Skin of body (tissue), 2 donors: ENCODE measurements around the gene C2CD4A. TPM values are rescaled to one million over a fixed set of nuclear protein-coding genes. Genes with fewer than 3 reads are reported as not detected.
"Not testable (repeated sequence)": the region's sequence is repeated elsewhere in the genome, so short reads cannot be mapped to it uniquely, and the experiment has no call there.

Experiments
- DNase-seq: peaks from one replicate; lab custom pipeline; 2025; lab: John Stamatoyannopoulos, UW
- total RNA-seq: library from RNA; depleted of rRNA; stranded (reverse); fragments of >200 nt; gene quantifications from one replicate; pipeline ENCODE4 v1.2.3, GENCODE V29; 2014

C2CD4A gene, protein sequence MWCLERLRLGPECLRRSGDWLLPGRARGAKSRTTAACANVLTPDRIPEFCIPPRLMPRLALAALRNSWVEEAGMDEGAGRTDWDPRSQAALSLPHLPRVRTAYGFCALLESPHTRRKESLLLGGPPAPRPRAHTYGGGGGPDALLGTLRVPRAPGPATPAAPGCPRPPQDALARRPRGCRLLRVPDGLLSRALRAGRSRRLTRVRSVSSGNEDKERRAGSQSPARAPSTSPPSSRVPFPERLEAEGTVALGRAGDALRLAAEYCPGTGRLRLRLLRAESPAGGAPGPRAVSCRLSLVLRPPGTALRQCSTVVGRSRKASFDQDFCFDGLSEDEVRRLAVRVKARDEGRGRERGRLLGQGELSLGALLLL
- total RNA-seq = not detected

DNA sequence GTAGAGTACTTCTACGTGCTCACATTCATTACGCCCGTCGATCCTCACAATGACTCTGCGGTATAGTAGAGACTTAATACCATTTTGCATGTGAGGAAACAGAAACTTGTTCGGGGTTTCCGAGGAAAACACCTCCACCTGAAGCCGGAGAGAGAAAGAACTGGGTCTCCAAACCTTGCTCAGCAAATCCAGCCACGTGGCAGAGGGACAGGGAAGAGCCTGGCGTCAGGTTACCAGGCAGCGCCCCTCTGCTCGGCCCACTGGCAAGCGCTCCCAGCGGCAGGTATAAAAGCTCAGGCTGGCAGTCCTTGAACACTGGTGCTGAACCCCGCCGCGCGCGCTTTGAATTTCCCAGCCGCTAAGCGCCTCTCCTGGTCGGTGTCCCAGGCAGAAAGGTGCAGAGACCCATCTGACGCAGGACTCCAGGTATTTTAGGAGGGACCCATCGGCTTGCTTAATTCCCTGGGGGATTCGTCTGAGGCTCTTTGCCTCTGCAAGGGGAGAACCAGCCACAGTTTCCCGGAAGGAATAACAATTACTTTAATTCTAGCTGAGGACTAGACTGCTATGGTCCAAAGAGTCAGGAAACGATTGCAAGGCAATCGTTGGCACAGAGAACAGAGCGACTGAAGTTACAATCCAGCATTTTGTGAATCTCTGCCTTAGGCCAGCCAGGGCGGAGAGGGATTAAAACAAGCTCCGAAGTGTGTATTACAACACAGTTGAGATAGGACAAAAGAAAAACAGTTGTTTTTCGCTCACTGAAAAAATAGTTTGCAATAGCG lies at the start of gene C2CD4A:
Gene C2CD4A (plus strand): TSS at position 315 of the 785 bp plus-strand sequence. CDS start 637 bp downstream, outside the sequence.
- DNase-seq = peak; percentile 10

GRCh38 chr15:62020576-62021160 lies 46.1 kb upstream of the C2CD4A start:
- DNase-seq = no peak

DNA sequence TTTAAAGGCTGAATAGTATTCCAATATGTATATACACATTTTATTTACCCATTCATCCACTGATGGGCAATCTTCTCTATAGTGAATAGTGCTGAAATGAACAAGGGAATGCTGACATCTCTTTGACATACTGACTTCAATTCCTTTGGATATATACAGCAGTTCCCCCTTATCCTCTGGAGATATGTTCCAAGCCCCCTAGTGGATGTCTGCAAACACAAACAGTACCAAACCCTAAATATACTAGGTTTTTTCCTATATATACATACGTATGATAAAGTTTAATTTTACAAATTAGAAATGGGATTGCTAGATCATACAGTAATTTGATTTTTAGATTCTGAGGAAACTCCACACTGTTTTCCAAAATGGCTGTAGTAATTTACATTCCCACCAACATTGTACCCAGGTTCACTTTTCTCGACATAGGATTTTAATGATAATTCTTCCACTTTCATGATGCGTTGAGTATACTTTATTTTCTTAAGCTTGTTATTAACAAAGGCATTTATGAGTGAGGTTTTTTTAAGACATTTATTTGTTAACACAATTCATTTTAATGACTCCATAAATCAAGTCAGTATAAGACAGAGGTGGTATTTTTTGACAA lies 44.7 kb upstream of the C2CD4A start:
- DNase-seq = no peak

GRCh38 chr15:62026487-62027262 lies 40.1 kb upstream of the C2CD4A start:
- no peak for DNase-seq

GRCh38 chr15:62027263-62027565 lies 39.6 kb upstream of the C2CD4A start:
- DNase-seq = no peak

DNA sequence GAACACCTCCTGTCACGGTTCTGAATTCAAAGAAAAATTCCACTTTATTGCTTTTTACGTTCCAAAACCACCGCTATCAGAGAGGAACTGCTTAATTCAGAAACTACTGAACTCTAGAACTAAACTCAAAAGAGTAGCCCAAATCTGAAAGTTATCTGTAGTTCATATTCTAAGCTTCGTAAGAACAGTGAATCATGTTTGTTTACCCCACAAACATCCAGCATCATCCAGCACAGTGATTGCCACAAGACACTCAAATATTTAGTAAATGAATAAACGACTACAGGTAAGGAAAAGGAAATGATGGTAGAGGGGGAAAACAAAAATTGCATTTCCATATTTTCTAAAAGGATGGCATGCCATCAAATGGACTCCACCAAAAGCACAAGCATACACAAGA lies 38.9 kb upstream of the C2CD4A start:
- no peak for DNase-seq

- no peak for DNase-seq
Measured at GRCh38 chr15:62035256-62035924, 31.4 kb upstream of the C2CD4A start.

GRCh38 chr15:62046078-62046743 lies 20.6 kb upstream of the C2CD4A start:
- no peak for DNase-seq

GRCh38 chr15:62047282-62047827 lies 19.4 kb upstream of the C2CD4A start:
- DNase-seq = no peak

GRCh38 chr15:62048254-62048653 lies 18.5 kb upstream of the C2CD4A start:
- not testable (repeated sequence) for DNase-seq

DNA sequence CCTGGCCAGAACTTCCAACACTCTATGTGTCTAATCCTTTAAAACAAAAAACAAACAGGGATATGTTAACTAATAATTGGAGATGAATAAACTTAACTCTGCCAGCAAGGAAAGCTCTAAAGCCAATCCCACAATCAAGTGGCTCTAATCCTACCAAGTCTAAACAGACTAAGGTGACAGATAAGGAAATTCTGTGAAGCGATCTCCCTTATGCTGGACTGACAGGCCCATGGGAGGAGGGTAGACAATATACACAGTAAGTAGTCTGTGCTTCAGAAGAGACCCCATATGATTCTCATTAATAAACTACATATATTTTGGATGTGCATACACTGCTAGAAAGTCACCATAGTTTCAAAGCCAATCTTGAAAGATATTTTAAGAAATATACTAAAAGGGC lies 16.7 kb upstream of the C2CD4A start:
- no peak for DNase-seq

DNA sequence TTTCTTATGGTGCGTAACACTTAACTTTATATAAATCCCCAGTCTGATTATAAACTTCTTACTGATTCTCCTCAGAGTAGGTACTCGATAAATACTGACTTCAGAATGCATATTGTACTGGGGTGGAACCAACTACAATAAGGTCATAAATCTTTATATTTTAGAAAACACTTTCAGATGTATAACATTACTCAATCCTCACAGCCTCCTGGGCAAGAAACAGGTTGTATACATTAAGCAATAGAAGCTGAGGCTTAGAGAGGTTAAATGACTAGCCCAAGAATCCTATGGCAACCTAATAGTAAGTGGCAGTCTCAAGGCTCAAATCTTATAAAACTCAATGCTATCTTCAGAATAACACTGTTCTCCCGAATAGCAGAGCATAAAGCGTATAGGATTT lies 15.6 kb upstream of the C2CD4A start:
- no peak for DNase-seq

GRCh38 chr15:62052713-62053112 lies 14.1 kb upstream of the C2CD4A start:
- DNase-seq = no peak

- no peak for DNase-seq
Measured at GRCh38 chr15:62053439-62054085, 13.2 kb upstream of the C2CD4A start.

DNA sequence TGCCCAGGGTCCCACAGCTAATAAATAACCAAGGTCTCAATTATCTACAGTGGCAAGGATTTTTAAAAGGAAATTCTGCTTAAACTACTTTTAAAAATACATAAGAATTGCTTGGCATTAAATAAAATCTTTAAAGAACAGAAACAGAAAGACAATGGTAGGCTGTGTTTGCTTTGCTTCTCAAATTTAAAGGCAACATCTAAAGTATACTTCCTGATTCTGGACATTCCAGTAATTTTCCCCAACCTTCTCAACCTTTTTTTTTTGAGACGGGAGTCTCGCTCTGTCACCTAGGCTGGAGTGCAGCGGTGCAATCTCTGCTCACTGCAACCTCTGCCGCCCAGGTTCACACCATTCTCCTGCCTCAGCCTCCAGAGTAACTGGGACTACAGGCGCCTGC lies 11.8 kb upstream of the C2CD4A start:
- no peak for DNase-seq

DNA sequence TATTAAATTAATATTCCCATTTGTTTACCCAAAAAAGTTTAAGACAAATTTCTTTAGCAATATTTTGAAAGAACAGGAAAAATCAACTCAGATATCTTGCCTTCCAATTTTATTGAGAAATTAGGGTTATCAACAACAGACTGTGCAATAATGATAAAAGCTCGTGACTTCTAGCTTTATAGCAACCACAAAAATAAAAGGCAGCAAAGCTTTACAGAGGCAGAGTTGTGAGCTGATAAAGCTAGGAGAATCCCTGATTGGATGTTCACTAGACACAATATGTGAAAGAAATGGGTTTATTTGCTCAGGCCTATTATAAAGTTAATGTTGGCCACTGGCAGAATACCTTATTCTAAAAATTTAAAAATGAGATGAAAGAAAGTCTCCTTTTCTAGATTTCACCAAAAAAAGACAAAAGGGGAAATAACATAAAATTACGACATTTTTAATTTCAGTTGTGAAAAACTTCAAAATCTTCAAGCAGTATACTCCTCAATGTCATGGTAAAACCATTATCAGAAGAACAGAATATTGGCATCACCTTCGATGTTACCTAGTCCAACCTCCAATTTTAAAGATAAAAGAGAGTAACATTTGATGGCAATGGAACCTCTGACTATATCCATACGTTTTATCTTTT lies 9.3 kb upstream of the C2CD4A start:
- DNase-seq = no peak

GRCh38 chr15:62058327-62059028 lies 8.3 kb upstream of the C2CD4A start:
- DNase-seq = no peak

GRCh38 chr15:62059108-62059815 lies 7.5 kb upstream of the C2CD4A start:
- no peak for DNase-seq
